GM12892 (cell line): Measurements from ENCODE around the gene SLC16A8.

Experiments used
- POLR2A ChIP-seq: IDR thresholded peaks from 2 replicates; pipeline ENCODE4 v1.6.1; 2011; ENCODE audit warnings: low read depth, low read length, control low read depth
- POLR2AphosphoS5 ChIP-seq: IDR thresholded peaks from 2 replicates; pipeline ENCODE4 v1.6.1; 2011; ENCODE audit warnings: low read depth, low read length, control low read depth

GRCh38 chr22:38075961-38076360, 8.0 kb downstream of the SLC16A8 start:
- TF ChIP-seq POLR2A (no peak), POLR2AphosphoS5 (no peak)
